ENCODE data around the gene CCAR1. TPM values are rescaled to one million over a fixed set of nuclear protein-coding genes. Genes with fewer than 3 reads are reported as not detected.
"Not testable (repeated sequence)": the region's sequence is repeated elsewhere in the genome, so short reads cannot be mapped to it uniquely, and the experiment has no call there.

CCAR1 gene
- total and polyA plus RNA-seq, 2 of the 4 experiments (the other 2 are of a cell fraction), result 35.1 to 60.8 TPM

DNA sequence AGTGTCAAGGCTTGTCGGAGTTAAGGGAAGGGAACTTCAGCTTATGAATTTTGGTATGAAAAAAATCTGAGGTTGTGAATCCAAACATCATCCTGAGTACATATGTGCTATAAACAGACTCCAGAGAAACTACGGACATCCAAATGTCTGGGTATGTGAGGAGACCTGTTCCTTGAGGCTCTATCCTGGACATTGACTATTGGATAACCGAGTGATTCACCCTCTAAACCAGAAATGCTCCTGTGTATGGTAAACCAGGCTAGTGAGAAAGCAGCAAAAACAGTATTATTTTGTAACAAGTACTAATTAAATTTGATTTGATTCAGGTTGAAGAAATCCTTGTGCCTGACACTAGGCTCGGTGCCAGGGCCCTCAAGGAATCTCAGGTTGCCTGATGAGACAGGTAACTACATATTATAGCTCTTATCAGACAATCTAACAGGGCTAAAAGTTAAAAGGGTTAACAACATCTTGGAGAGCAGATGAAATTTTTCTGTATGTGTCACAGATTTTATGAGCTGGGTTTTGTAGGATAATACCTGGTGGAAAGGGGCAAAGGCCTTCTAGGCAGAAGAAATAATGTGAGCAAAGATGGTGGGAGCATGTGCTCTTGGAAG lies 95.9 kb downstream of the CCAR1 start:
- dilution Hi-C loops (cut with HindIII; ENCODE audit: low sequenced_read_pairs, unreplicated experiment) (no loop called here), intact Hi-C loops (cut with micrococcal nuclease) (no loop called here), in situ Hi-C loops (cut with MboI; ENCODE audit: low sequenced_read_pairs) (no loop called here)
- Histone ChIP-seq H3K14ac (replicated peaks; ENCODE audit: low read depth, low read length) (no peak overlapping the region), H3K9me3 (ENCODE audit: control insufficient read depth, insufficient read depth, low read length) (no peaks in the 10 kb centered on the region), H3K18ac (ENCODE audit: low read depth, low read length) (no peak overlapping the region), H2BK5ac (ENCODE audit: low read depth, low read length, poor library complexity, severe bottlenecking) (no peak overlapping the region), H2AFZ (replicated peaks; ENCODE audit: low read length, poor library complexity) (no peak overlapping the region), H2AK9ac (replicated peaks; ENCODE audit: low read depth, low read length, poor library complexity) (no peak overlapping the region), H3K4me3 (ENCODE audit: insufficient read depth, low read depth, low read length) (no peak overlapping the region), H3K27ac (ENCODE audit: insufficient read depth, low read length) (no peak overlapping the region), H4K91ac (ENCODE audit: insufficient read depth, low read depth, low read length) (no peak overlapping the region), H3K9me1 (ENCODE audit: insufficient read depth, low read length) (no peaks in the 10 kb centered on the region), H3K36me3 (ENCODE audit: control insufficient read depth, insufficient read depth, low read length) (no peaks in the 10 kb centered on the region), H2BK15ac (ENCODE audit: low read depth, low read length) (no peak overlapping the region), H3K9ac (ENCODE audit: low read depth, low read length) (no peak overlapping the region), H3K4me1 (ENCODE audit: control insufficient read depth, insufficient read depth, low read length) (no peaks in the 10 kb centered on the region), H3K4ac (ENCODE audit: low read depth, low read length) (no peak overlapping the region), H3K56ac (ENCODE audit: extremely low read depth, insufficient read depth, low read length) (no peak overlapping the region), H3K23ac (ENCODE audit: low read depth, low read length) (no peak overlapping the region), H3K79me1 (ENCODE audit: low read depth in 1 of 2, low read length in 2 of 2) (no peaks in the 10 kb centered on the region), H2AK5ac (ENCODE audit: low read depth, low read length) (no peak overlapping the region), H4K5ac (ENCODE audit: low read depth, low read length) (no peak overlapping the region), H3K27me3 (ENCODE audit: control insufficient read depth, insufficient read depth, low read length) (peaks cover 3% of the 10 kb centered on the region), H2BK20ac (ENCODE audit: low read depth, low read length) (no peak overlapping the region), H3K4me2 (ENCODE audit: low read depth, low read length) (no peak overlapping the region), H4K8ac (ENCODE audit: low read depth in 2 of 2, low read length in 2 of 2) (no peak overlapping the region), H4K20me1 (ENCODE audit: insufficient read depth, low read length) (no peaks in the 10 kb centered on the region), H2BK120ac (ENCODE audit: low read depth, low read length) (no peak overlapping the region)
- POLR2A ChIA-PET (ENCODE audit: unreplicated experiment), result no interaction called here
- WGBS, 2 experiments (ENCODE audit: extremely low coverage in 2 of 2, insufficient read length in 1 of 2), result no CpG with 5 or more reads among the region's 4 CpGs
- BruUV-seq (replicated peaks), result no TSS peak
- DNase-seq (no peak), ATAC-seq (ENCODE audit: low read depth) (no peak)
- CTCF ChIA-PET, result no interaction called here
- TF ChIP-seq, protein P1, sequence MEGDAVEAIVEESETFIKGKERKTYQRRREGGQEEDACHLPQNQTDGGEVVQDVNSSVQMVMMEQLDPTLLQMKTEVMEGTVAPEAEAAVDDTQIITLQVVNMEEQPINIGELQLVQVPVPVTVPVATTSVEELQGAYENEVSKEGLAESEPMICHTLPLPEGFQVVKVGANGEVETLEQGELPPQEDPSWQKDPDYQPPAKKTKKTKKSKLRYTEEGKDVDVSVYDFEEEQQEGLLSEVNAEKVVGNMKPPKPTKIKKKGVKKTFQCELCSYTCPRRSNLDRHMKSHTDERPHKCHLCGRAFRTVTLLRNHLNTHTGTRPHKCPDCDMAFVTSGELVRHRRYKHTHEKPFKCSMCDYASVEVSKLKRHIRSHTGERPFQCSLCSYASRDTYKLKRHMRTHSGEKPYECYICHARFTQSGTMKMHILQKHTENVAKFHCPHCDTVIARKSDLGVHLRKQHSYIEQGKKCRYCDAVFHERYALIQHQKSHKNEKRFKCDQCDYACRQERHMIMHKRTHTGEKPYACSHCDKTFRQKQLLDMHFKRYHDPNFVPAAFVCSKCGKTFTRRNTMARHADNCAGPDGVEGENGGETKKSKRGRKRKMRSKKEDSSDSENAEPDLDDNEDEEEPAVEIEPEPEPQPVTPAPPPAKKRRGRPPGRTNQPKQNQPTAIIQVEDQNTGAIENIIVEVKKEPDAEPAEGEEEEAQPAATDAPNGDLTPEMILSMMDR (conservative IDR thresholded peaks at IDR 0.05; ENCODE audit: low read depth, low read length), result no peak
- no peak for TF ChIP-seq RFX5 (IDR thresholded peaks at IDR 0.05; ENCODE audit: low read depth, low read length)

DNA sequence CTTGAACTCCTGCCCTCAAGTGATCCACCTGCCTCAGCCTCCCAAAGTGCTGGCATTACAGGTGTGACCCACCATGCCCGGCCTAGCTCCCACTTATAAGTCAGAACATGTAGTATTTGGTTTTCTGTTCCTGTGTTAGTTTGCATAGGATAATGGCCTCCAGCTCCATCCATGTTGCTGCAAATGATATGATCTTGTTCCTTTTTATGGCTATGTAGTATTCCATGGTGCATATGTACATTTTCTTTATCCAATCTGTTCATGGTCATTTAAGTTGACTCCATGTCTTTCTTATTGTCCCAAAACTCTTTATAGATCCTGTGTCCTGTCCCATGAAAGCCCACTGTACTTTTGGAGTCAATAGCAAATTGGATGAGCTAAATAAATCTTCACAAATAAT lies 99.3 kb downstream of the CCAR1 start:
- H3K4me3 ChIP-seq (ENCODE audit: insufficient read depth, low read depth, low read length); H3K4me1 ChIP-seq (ENCODE audit: control insufficient read depth, insufficient read depth, low read length); H3K56ac ChIP-seq (ENCODE audit: extremely low read depth, insufficient read depth, low read length); DNase-seq; H2BK5ac ChIP-seq (ENCODE audit: low read depth, low read length, poor library complexity, severe bottlenecking); H3K23ac ChIP-seq (ENCODE audit: low read depth, low read length); H4K5ac ChIP-seq (ENCODE audit: low read depth, low read length); CTCF ChIA-PET; H2BK15ac ChIP-seq (ENCODE audit: low read depth, low read length); H2BK120ac ChIP-seq (ENCODE audit: low read depth, low read length); H2BK20ac ChIP-seq (ENCODE audit: low read depth, low read length); BruUV-seq (replicated peaks); H2AFZ ChIP-seq (replicated peaks; ENCODE audit: low read length, poor library complexity); H3K36me3 ChIP-seq (ENCODE audit: control insufficient read depth, insufficient read depth, low read length); H3K9ac ChIP-seq (ENCODE audit: low read depth, low read length); H3K4me2 ChIP-seq (ENCODE audit: low read depth, low read length); in situ Hi-C loops (cut with MboI; ENCODE audit: low sequenced_read_pairs); ATAC-seq (ENCODE audit: low read depth); H4K91ac ChIP-seq (ENCODE audit: insufficient read depth, low read depth, low read length); H3K9me1 ChIP-seq (ENCODE audit: insufficient read depth, low read length); H3K27me3 ChIP-seq (ENCODE audit: control insufficient read depth, insufficient read depth, low read length); dilution Hi-C loops (cut with HindIII; ENCODE audit: low sequenced_read_pairs, unreplicated experiment); H4K8ac ChIP-seq (ENCODE audit: low read depth in 2 of 2, low read length in 2 of 2); H2AK5ac ChIP-seq (ENCODE audit: low read depth, low read length); H3K18ac ChIP-seq (ENCODE audit: low read depth, low read length); POLR2A ChIA-PET (ENCODE audit: unreplicated experiment); H3K4ac ChIP-seq (ENCODE audit: low read depth, low read length); H3K79me1 ChIP-seq (ENCODE audit: low read depth in 1 of 2, low read length in 2 of 2); H4K20me1 ChIP-seq (ENCODE audit: insufficient read depth, low read length); H3K9me3 ChIP-seq (ENCODE audit: control insufficient read depth, insufficient read depth, low read length); H3K14ac ChIP-seq (replicated peaks; ENCODE audit: low read depth, low read length); intact Hi-C loops (cut with micrococcal nuclease); H3K27ac ChIP-seq (ENCODE audit: insufficient read depth, low read length); H2AK9ac ChIP-seq (replicated peaks; ENCODE audit: low read depth, low read length, poor library complexity): not testable (repeated sequence)
- no CpG with 5 or more reads among the region's 1 CpG for WGBS, 2 experiments (ENCODE audit: extremely low coverage in 2 of 2, insufficient read length in 1 of 2)

Data from IMR-90 (cell line).